ENCODE measurements around the gene MCRS1. TPM values are rescaled to one million over a fixed set of nuclear protein-coding genes. Genes with fewer than 3 reads are reported as not detected.

The MCRS1 gene
- total RNA-seq, 1 experiment from 2014 or later, result 103 TPM

GRCh38 chr12:49557917-49558215, 10.1 kb downstream of the MCRS1 start:
- H3K14ac ChIP-seq (ENCODE audit: insufficient read depth, low read length), result no peak overlapping the region
- no peak overlapping the region for H2BK5ac ChIP-seq (ENCODE audit: insufficient read length, low read length)
- no peaks in the 10 kb centered on the region for H4K20me1 ChIP-seq (ENCODE audit: control insufficient read depth, insufficient read depth, insufficient read length)
- no peak overlapping the region for H2BK120ac ChIP-seq (ENCODE audit: low read depth, low read length, poor library complexity, severe bottlenecking)
- Mint-ChIP-seq H3K9me3 (no peaks in the 10 kb centered on the region; a peak in 1 of 5 replicates), H3K4me1 (no peaks in the 10 kb centered on the region), H3K27ac (no peak overlapping the region), H3K4me3 (no peak overlapping the region), H3K27me3 (ENCODE audit: low read depth) (peaks cover 3% of the 10 kb centered on the region), H3K36me3 (ENCODE audit: insufficient read depth in 1 of 3, low read depth in 3 of 3) (peaks cover 24 to 52% (median 48%) of the 10 kb centered on the region in 3 experiments; a peak in 6 of 7 replicates)
- H4K91ac ChIP-seq (ENCODE audit: insufficient read length, low read depth, low read length), result no peak overlapping the region
- no peak overlapping the region for H3K4ac ChIP-seq (ENCODE audit: low read depth, low read length)
- no peaks in the 10 kb centered on the region for H3K79me2 ChIP-seq (ENCODE audit: insufficient read depth, low read length)
- no peaks in the 10 kb centered on the region for H3K27me3 ChIP-seq (ENCODE audit: insufficient read depth, low read length)
- TF ChIP-seq, protein P1, sequence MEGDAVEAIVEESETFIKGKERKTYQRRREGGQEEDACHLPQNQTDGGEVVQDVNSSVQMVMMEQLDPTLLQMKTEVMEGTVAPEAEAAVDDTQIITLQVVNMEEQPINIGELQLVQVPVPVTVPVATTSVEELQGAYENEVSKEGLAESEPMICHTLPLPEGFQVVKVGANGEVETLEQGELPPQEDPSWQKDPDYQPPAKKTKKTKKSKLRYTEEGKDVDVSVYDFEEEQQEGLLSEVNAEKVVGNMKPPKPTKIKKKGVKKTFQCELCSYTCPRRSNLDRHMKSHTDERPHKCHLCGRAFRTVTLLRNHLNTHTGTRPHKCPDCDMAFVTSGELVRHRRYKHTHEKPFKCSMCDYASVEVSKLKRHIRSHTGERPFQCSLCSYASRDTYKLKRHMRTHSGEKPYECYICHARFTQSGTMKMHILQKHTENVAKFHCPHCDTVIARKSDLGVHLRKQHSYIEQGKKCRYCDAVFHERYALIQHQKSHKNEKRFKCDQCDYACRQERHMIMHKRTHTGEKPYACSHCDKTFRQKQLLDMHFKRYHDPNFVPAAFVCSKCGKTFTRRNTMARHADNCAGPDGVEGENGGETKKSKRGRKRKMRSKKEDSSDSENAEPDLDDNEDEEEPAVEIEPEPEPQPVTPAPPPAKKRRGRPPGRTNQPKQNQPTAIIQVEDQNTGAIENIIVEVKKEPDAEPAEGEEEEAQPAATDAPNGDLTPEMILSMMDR (conservative IDR thresholded peaks at IDR 0.05), result no peak
- no peak for DNase-seq
- no peak overlapping the region for H2BK15ac ChIP-seq (ENCODE audit: low read depth, low read length)
- WGBS (ENCODE audit: extremely low coverage, insufficient read length, low lambda C conversion rate), result no CpG with 5 or more reads among the region's 7 CpGs
- H3K4me2 ChIP-seq (ENCODE audit: insufficient read depth, insufficient read length, low read length), result no peak overlapping the region
- H2BK20ac ChIP-seq (ENCODE audit: low read depth, low read length, poor library complexity, severe bottlenecking), result no peak overlapping the region
- H4K8ac ChIP-seq (replicated peaks; ENCODE audit: insufficient read length, low read depth, low read length), result no peak overlapping the region
- no peak overlapping the region for H3K56ac ChIP-seq (ENCODE audit: insufficient read length, low read depth, low read length)
- H3K79me1 ChIP-seq (ENCODE audit: insufficient read depth, low read depth, low read length, poor library complexity, severe bottlenecking), result no peaks in the 10 kb centered on the region
- no peak overlapping the region for H2BK12ac ChIP-seq (ENCODE audit: insufficient read length, low read depth, low read length)
- no peak overlapping the region for H3T11ph ChIP-seq (ENCODE audit: low read length)
- H3K27ac ChIP-seq (ENCODE audit: insufficient read length, low read depth, low read length), result no peak overlapping the region
- H3K4me1 ChIP-seq (ENCODE audit: insufficient read depth, low read length), result no peaks in the 10 kb centered on the region
- no peak overlapping the region for H3K18ac ChIP-seq (ENCODE audit: insufficient read length, low read depth, low read length)
- H3K23me2 ChIP-seq (ENCODE audit: insufficient read length, low read depth, low read length, poor library complexity, severe bottlenecking), result no peaks in the 10 kb centered on the region
- H3K23ac ChIP-seq (ENCODE audit: insufficient read length, low read depth, low read length), result no peak overlapping the region
- H2AK5ac ChIP-seq (ENCODE audit: insufficient read length, low read length), result no peak overlapping the region
- no peaks in the 10 kb centered on the region for H3K9me3 ChIP-seq (ENCODE audit: control insufficient read depth, low read depth, low read length)
- H4K5ac ChIP-seq (ENCODE audit: insufficient read length, low read depth, low read length), result no peak overlapping the region
- no peak overlapping the region for H3K9ac ChIP-seq (ENCODE audit: extremely low read depth, insufficient read length, low read length)
- no peak overlapping the region for H2AFZ ChIP-seq (ENCODE audit: low read length)

Data from H9 (cell line).